Stimulated activated CD8-positive, alpha-beta memory T cell treated with anti-CD3 and anti-CD28 coated beads, Interleukin-7, amount 100 ng/mL, for 48 hours (primary cell): ENCODE measurements around the gene FZD1.
"Not testable (repeated sequence)": the region's sequence is repeated elsewhere in the genome, so short reads cannot be mapped to it uniquely, and the experiment has no call there.

Experiments
- DNase-seq, 2 donors: peaks; one replicate each; pipeline ENCODE4 v3.0.0-alpha.2; 2020; ENCODE audit warnings: low read depth in 1 of 2; ENCODE audit errors: extremely low read depth in 1 of 2

Gene FZD1

GRCh38 chr7:91294639-91295220 is 30.5 kb downstream of the FZD1 start:
- no peak for DNase-seq

DNA sequence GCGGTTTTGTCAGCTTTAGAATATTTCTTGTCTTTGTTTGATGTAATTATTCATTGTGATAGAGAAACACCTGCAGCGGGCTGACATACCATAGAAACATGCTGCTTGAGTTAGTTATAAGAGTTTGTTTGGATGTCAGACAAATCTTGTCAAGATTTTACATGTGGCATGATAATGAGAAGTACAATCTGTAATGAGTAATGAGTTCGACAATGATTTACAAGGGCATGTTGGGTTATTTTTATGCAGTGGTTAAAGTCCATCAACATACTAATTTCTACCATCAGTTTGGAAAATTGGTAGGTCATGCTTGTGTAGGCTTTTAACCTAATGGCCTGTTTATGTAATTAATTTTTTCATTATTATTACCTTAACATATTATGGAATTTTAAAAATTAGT is 31.3 kb downstream of the FZD1 start:
- no peak for DNase-seq

GRCh38 chr7:91297939-91298338 is 33.7 kb downstream of the FZD1 start:
- DNase-seq, result no peak

- no peak for DNase-seq
These were observed 35.9 kb downstream of the FZD1 start for GRCh38 chr7:91299952-91300775.

DNA sequence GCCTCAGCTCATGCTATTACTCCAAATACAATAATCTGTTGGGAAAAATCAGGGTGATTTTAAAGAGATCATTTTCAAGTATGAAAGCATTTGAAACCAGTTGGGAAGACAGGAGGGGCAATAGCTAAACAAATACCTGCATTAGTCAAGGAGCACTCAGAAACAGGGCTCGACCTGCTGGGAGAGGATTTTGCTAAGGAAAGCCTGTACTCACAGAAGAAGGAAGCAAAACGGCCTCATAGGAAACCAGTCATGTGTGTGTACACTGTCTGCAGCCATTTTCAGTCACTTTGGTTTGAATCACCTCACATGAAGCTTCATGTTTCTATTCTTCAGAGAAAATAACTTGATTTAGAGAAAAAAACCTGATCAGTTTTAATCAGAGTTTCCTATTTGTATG is 38.6 kb downstream of the FZD1 start:
- DNase-seq, result no peak

DNA sequence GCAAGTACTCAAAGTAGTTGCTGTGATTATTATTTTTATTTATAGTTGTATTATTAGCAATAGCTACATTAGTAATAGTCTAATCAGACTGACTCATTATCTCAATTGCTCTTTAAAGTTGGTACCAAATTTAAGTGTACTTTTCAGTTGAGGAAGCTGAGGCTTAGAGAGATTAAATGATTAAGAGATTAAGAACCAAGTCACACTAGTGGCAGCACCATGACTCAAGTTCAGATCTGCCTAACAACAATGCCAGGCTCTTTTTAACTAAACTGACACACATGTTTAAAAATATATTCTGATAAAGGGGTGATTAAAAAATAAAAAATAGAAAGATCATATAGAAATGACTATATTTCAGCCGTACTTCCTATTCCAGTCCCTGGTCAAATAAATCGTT is 42.0 kb downstream of the FZD1 start:
- no peak for DNase-seq

GRCh38 chr7:91307467-91307866 is 43.2 kb downstream of the FZD1 start:
- DNase-seq, result no peak

DNA sequence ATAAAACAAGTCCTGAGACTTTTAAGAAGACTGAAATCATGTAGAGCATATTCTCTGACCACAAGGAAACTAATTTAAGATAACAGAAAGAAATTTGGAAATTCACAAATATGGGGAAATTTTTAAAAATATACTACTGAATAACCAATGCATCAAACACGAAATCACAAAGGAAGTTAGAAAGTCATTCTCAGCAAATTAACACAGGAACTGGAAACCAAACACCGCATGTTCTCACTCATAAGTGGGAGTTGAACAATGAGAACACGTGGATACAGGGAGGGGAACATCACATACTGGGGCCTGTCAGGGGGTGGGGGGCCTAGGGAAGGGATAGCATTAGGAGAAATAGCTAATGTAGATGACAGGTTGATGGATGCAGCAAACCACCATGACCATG is 44.0 kb downstream of the FZD1 start:
- DNase-seq, result not testable (repeated sequence)

- no peak for DNase-seq
These were observed 46.7 kb downstream of the FZD1 start for GRCh38 chr7:91310830-91311460.

GRCh38 chr7:91311839-91312238 is 47.6 kb downstream of the FZD1 start:
- no peak for DNase-seq

GRCh38 chr7:91313113-91313512 is 48.9 kb downstream of the FZD1 start:
- DNase-seq, result no peak

- no peak for DNase-seq
These were observed 50.5 kb downstream of the FZD1 start for GRCh38 chr7:91314591-91315323.

GRCh38 chr7:91316426-91316825 is 52.2 kb downstream of the FZD1 start:
- DNase-seq, result no peak

DNA sequence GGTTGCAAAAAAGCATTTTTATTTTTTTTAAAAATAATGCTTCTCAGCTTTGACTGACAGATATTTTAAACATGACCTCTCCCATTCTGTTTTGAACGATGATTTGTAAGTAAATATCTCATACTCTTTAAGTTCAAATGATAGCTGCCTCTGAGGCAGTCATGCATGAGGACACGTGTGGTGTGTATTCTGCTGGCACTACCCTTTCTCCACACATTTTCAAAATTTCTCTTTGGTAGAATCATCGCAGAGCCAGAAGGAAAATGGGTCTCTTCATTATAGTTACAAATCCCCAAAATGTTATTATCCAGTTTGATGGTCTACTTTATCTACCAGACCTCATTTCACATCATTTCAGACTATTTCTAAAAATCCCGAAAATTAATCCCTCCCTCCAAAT is 55.1 kb downstream of the FZD1 start:
- DNase-seq, result no peak

DNA sequence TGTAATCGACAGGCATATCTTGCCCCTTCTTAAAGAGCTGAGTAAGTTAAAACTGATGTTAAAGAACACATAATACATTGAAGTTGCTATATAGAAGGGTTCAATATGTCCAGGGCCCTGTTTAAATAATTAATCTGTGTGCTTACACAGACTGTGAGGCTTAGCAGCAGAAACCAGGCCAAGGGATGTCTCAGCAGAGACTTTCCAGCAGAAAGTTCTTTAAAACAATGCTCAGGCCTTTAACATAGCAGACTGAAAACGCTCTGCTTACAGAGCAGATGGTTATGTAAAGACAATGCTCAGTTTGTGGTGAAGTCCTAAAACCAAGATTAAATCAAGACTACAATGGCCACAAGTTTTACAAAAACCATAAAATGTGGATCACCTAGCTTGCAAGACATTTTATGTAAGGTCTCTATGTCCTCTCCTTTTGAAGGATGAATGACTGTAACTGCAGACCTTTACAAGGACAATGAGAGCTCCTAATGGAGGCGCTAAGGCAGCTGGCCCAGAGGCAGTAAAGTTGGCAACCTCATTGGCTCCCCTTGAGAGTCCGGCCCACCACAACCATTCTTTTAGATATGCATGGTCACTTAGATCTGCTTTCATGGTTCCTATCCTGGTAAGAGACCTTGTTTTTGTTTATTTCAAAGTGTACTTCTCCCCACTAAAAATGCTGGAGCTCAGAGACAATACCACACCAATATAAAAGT is 56.3 kb downstream of the FZD1 start:
- DNase-seq, result no peak
